Tibial nerve (tissue), 4 donors: ENCODE data around the gene SMG6.

Source experiments
- EP300 ChIP-seq, 2 donors: sonication (generic); formaldehyde crosslinking; IDR thresholded peaks; one replicate each; pipeline ENCODE4 v1.6.1; 2017; ENCODE audit warnings: antibody characterized with exemption in 2 of 2, mild to moderate bottlenecking in 1 of 2
- POLR2A ChIP-seq, 2 donors: fragments of 450-650 bp; IDR thresholded peaks; one replicate each; pipeline ENCODE4 v1.6.1; 2017; ENCODE audit warnings: antibody characterized with exemption in 2 of 2, mild to moderate bottlenecking in 2 of 2, moderate library complexity in 2 of 2
- TF ChIP-seq, protein P1 (sequence below), 5 experiments: fragments of 200-600 bp in 3 of 5; fragments of 450-650 bp in 2 of 5; sonication (generic) in 3 of 5; IDR thresholded peaks; one replicate each; pipeline ENCODE4 v1.5.1; 2016 to 2019; ENCODE audit warnings: antibody characterized with exemption in 5 of 5, mild to moderate bottlenecking in 3 of 5, moderate library complexity in 2 of 5

DNA sequence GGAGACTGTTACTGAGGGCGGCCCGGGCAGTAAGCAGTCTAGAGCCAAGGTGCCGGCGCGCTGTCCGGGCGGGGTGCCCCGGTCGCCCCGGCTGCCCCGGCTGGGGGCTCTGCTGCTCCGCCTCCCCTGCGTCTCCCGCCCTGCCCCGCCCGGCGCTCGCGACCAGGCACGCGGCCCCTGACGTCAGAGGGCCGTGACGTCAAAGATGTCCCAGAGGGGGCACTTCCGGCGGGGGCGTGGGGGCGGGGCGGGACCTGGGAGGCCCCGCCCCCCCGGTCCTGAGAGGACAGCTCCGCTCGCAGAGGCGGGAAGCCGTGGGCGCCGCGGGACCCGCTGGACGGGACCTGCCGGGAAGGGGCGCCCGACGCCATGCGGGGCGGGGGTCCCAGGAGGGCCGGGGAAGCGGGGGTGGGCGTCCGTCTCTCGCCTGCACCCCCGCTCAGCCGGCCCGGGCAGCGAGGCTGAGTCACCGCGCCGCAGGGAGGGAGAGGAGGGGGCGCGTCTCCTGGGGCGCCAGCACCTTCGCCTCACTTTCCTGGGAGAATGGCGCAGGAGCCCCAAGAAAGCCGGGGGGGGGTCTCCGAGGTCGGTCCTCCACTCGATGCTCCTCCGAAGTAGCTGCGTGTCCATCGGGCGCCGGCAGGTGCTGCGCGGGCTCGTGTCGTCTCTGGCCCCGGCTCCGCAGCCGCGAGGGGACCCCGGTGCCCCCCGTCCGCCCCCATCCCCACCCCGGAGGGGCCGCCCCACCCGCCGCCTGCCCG lies 253.1 kb downstream of the SMG6 start:
- TF ChIP-seq, protein P1, sequence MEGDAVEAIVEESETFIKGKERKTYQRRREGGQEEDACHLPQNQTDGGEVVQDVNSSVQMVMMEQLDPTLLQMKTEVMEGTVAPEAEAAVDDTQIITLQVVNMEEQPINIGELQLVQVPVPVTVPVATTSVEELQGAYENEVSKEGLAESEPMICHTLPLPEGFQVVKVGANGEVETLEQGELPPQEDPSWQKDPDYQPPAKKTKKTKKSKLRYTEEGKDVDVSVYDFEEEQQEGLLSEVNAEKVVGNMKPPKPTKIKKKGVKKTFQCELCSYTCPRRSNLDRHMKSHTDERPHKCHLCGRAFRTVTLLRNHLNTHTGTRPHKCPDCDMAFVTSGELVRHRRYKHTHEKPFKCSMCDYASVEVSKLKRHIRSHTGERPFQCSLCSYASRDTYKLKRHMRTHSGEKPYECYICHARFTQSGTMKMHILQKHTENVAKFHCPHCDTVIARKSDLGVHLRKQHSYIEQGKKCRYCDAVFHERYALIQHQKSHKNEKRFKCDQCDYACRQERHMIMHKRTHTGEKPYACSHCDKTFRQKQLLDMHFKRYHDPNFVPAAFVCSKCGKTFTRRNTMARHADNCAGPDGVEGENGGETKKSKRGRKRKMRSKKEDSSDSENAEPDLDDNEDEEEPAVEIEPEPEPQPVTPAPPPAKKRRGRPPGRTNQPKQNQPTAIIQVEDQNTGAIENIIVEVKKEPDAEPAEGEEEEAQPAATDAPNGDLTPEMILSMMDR (IDR thresholded peaks at IDR 0.05) = no peak
- TF ChIP-seq POLR2A (IDR thresholded peaks at IDR 0.05) (peak in 1 of 2 donors; percentile 45), EP300 (IDR thresholded peaks at IDR 0.05) (no peak)
